Measurements from ENCODE around the gene MPEG1.

MPEG1 gene

DNA sequence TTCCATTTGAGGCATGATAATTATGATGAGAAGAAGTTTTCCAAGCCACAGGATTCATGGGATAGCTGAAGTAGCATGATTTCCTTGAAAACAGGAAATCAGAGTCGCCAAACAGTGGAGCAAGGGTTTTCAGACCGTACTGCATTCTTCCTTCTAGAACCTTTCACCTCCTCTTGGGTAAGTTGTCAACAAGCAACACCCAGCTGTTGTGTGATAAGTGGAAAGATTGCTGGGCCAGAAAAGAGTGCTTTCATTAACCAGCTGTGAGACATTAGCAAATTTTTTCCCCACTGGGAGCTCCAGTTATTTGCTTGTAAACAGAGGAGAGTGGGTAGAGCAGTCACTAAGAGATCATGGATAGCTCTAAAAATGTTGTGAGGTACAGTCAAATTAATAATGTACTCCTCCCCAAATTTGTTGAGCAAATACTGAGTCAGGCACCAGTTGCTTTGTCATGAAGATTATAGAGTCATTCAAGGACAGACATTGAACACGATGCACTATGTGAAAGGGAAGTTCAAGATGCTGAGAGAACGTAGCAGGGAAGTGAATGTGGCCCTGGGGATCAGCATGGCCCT is 11.7 kb upstream of the MPEG1 start:
- TF ChIP-seq, protein P1, sequence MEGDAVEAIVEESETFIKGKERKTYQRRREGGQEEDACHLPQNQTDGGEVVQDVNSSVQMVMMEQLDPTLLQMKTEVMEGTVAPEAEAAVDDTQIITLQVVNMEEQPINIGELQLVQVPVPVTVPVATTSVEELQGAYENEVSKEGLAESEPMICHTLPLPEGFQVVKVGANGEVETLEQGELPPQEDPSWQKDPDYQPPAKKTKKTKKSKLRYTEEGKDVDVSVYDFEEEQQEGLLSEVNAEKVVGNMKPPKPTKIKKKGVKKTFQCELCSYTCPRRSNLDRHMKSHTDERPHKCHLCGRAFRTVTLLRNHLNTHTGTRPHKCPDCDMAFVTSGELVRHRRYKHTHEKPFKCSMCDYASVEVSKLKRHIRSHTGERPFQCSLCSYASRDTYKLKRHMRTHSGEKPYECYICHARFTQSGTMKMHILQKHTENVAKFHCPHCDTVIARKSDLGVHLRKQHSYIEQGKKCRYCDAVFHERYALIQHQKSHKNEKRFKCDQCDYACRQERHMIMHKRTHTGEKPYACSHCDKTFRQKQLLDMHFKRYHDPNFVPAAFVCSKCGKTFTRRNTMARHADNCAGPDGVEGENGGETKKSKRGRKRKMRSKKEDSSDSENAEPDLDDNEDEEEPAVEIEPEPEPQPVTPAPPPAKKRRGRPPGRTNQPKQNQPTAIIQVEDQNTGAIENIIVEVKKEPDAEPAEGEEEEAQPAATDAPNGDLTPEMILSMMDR (IDR thresholded peaks at IDR 0.05) = no peak

DNA sequence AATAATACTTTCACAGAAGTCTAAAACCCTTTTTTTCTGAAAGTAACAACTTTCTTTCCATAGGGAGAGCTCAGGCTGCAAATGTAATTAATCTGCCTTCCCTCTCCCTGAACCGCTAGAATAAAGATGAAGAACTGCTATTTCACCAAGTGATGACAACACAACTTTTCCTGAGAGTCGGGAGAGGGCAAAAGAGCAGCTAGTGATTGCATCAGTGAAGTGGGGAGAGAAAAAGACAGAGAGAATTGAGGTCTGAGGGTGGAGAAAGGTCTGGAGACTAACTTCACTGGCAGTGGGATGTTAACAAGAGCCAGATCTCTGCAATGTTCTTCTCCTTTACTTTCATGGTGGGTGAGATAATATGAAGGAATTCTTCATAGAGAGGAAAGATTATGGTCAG is 10.9 kb upstream of the MPEG1 start:
- TF ChIP-seq, protein P1 (IDR thresholded peaks at IDR 0.05) = no peak

GRCh38 chr11:59223177-59223576 is 10.4 kb upstream of the MPEG1 start:
- TF ChIP-seq, protein P1 (IDR thresholded peaks at IDR 0.05) = no peak

DNA sequence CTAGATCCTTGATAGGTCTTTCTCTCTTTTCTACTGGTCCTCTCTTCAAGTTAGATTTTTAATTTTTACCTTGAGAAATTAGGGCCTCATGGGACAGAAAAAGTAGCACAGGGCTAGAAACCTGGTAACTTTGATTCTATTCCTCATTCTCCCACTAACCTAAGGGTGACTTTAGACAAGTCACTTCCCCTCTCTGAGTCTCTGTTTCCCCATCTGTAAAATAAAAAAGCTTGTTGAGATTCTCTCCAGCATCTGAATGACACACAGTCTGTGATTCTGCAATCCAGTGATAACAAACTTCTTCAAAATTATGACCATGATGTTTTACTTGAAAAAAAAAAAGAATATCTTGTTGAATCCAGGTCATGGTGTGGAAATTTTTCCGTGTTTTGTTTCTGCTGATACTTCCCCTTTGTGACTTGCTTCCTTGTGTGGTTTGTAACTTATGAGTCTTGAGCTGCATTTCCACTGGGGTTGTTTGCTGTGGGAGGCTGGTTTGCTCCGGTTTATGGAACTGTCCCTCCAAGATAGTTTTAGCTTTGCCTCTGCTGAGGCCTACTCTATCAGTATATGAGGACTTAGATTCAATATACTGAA is 9.8 kb upstream of the MPEG1 start:
- TF ChIP-seq, protein P1 (IDR thresholded peaks at IDR 0.05) = no peak

- TF ChIP-seq, protein P1 (IDR thresholded peaks at IDR 0.05) = no peak
Measured at GRCh38 chr11:59221441-59221840, 8.7 kb upstream of the MPEG1 start.

- TF ChIP-seq, protein P1 (IDR thresholded peaks at IDR 0.05) = no peak
Measured at GRCh38 chr11:59219836-59220235, 7.1 kb upstream of the MPEG1 start.

DNA sequence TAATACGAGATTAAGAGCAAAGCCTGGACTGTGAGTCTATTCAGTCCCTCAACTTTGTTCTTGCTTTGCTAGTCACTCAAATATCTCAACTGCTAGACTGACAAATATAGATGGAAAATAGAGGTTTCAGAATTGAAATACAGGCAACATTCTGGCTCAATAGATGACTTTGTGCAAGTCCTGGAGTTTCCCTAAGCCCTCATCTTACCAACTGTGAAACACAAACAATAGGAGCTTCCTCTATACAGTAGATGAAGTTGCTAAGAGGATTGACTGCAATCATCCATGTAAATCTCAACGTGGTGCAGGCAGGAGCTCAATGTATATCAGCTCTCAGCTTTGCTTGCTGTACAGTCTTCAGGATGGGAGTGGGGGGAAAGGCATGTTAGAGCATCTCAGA is 6.2 kb upstream of the MPEG1 start:
- TF ChIP-seq, protein P1 (IDR thresholded peaks at IDR 0.05) = no peak

GRCh38 chr11:59218319-59218718 is 5.6 kb upstream of the MPEG1 start:
- TF ChIP-seq, protein P1 (IDR thresholded peaks at IDR 0.05) = no peak

Data from LNCAP (cell line).